Activated CD8-positive, alpha-beta memory T cell treated with anti-CD3 and anti-CD28 coated beads, Interleukin-2, amount 10 ng/mL, durations not matched to agents 7 days and 5 days (primary cell): ENCODE data around the gene ASTN1. TPM values are rescaled to one million over a fixed set of nuclear protein-coding genes. Genes with fewer than 3 reads are reported as not detected.

ENCODE experiments used
- ATAC-seq: fragments of 150-1000 bp; cut with Tn5 transposase; one replicate; pipeline ENCODE4 v1.10.0; 2021; ENCODE audit warnings: moderate library complexity
- CTCF ChIA-PET: fragments of 350-600 bp; sonication (Branson Sonifier 250); formaldehyde crosslinking; loops from one replicate; lab custom pipeline; 2021; ENCODE audit warnings: antibody characterized with exemption; lab: Charles Lee
- DNase-seq: peaks from one replicate; pipeline ENCODE4 v3.0.0-alpha.2; 2020
- H3K27ac Mint-ChIP-seq: one replicate; pipeline ENCODE4 v1.8.0; 2021; ENCODE audit warnings: mild to moderate bottlenecking, mixed read lengths
- H3K27me3 Mint-ChIP-seq: one replicate; pipeline ENCODE4 v1.8.0; 2021; ENCODE audit warnings: mixed read lengths
- H3K36me3 Mint-ChIP-seq: one replicate; pipeline ENCODE4 v1.8.0; 2021; ENCODE audit warnings: mild to moderate bottlenecking, mixed read lengths
- H3K4me1 Mint-ChIP-seq: one replicate; pipeline ENCODE4 v1.8.0; 2021; ENCODE audit warnings: mixed read lengths
- H3K4me3 Mint-ChIP-seq: one replicate; pipeline ENCODE4 v1.8.0; 2021; ENCODE audit warnings: mild to moderate bottlenecking, moderate library complexity, mixed read lengths
- H3K9me3 Mint-ChIP-seq: one replicate; pipeline ENCODE4 v1.8.0; 2022; ENCODE audit warnings: low read depth, mixed read lengths
- total RNA-seq, 2 experiments: library from RNA; stranded (reverse); gene quantifications; one replicate each; pipeline ENCODE4 v1.2.3, GENCODE V29; 2021

ASTN1 gene
- total RNA-seq, 2 experiments from 2014 or later = not detected

DNA sequence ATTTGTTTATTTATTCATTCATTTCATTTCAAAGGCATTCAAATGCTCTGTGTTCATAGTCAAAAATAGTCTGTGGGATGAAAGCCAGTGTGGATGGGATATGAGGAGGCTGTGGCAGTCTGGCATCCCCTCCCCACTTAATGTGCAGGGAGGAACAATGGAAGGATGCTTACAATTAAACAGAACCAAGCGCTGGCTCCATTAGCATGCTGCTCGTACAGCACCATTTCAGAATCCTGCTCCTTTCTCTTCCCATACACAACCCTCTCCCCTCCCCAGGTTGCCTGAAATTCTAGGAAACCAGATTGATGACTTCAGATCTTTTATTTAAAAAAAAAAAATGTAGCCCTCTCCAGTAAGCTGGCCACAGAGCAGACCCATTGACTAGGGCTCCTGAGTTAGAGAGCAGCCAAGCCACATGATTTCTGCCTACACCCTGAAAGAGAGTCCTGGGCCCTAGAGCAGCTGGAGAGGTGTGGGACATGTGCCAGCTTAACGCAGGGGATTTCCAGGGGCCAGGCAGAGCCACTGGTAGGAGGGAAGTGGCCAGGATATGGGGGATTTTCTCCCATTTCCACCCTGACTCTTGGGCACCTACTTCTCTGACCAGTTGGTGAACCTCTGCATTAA lies 205.2 kb downstream of the ASTN1 start:
- Mint-ChIP-seq H3K9me3 (no peaks in the 10 kb centered on the region), H3K27ac (no peak overlapping the region), H3K4me3 (no peak overlapping the region), H3K36me3 (no peaks in the 10 kb centered on the region), H3K27me3 (no peaks in the 10 kb centered on the region), H3K4me1 (no peaks in the 10 kb centered on the region)
- DNase-seq = no peak
- ATAC-seq = no peak
- CTCF ChIA-PET = no interaction called here

- Mint-ChIP-seq H3K27me3 (no peaks in the 10 kb centered on the region), H3K36me3 (no peaks in the 10 kb centered on the region), H3K27ac (no peak overlapping the region), H3K4me1 (no peaks in the 10 kb centered on the region), H3K9me3 (no peaks in the 10 kb centered on the region), H3K4me3 (no peak overlapping the region)
- no peak for DNase-seq
- ATAC-seq = no peak
- CTCF ChIA-PET = no interaction called here
Measured at GRCh38 chr1:176957603-176958002, 206.9 kb downstream of the ASTN1 start.

DNA sequence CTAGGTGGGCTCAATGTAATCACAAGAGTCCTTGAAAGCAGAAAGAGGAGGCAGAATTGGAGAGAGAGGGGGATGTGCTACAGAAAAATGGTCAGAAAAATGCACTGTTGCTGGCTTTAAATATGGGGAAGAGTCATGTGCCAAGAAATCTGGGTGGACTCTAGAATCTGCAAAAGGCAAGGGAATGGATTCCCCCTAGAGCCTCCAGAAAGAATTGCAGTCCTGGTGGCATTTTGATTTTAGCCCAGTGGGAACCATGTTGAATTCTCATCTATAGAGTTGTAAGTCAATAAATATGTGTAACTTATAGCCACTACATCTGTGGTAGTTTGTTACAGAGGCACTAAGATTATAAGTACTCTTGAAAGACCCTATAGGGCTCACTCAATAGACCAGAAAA lies 210.3 kb downstream of the ASTN1 start:
- no peaks in the 10 kb centered on the region for H3K4me1 Mint-ChIP-seq
- H3K4me3 Mint-ChIP-seq = no peak overlapping the region
- no peaks in the 10 kb centered on the region for H3K27me3 Mint-ChIP-seq
- H3K9me3 Mint-ChIP-seq = peaks cover 2% of the 10 kb centered on the region
- ATAC-seq (no peak), DNase-seq (no peak)
- H3K36me3 Mint-ChIP-seq = no peaks in the 10 kb centered on the region
- CTCF ChIA-PET = no interaction called here
- H3K27ac Mint-ChIP-seq = no peak overlapping the region

DNA sequence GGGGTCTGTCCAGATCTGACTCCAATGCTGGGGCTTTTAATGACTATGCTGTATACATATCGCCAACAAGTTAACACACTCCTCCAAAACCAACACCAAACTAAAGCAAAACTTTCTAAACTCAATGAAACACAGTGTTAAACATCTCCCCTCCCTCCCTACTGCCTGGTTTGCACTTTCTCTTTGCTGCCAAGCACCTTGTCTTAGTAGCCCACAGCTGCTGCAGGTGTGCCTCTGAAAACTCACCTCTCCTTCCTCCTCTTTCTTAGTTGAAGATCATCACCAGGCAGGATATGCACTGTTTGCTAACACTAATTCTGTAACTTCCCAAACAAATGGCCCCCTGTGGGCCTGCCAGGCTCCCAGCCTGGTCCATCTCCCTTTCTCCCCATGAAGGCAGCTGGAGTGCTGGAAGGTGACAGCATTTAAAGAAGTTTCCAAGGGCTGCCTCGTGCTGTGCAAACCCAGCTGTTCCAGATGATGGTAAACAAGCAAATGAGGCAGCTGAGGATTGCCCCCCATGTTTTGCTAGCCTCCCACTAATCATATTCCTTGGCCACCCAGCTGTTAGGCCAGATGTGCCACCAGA lies 213.7 kb downstream of the ASTN1 start:
- H3K4me3 Mint-ChIP-seq = no peak overlapping the region
- no peak overlapping the region for H3K27ac Mint-ChIP-seq
- no peak for DNase-seq
- no peak for ATAC-seq
- CTCF ChIA-PET = interaction anchor here (0.9 kb wide), 1 partner anchor 9 kb away, joined by 3 read pairs; no protein-coding TSS in a partner anchor
- no peaks in the 10 kb centered on the region for H3K36me3 Mint-ChIP-seq
- H3K27me3 Mint-ChIP-seq = no peaks in the 10 kb centered on the region
- H3K4me1 Mint-ChIP-seq = no peaks in the 10 kb centered on the region
- peaks cover 2% of the 10 kb centered on the region for H3K9me3 Mint-ChIP-seq

DNA sequence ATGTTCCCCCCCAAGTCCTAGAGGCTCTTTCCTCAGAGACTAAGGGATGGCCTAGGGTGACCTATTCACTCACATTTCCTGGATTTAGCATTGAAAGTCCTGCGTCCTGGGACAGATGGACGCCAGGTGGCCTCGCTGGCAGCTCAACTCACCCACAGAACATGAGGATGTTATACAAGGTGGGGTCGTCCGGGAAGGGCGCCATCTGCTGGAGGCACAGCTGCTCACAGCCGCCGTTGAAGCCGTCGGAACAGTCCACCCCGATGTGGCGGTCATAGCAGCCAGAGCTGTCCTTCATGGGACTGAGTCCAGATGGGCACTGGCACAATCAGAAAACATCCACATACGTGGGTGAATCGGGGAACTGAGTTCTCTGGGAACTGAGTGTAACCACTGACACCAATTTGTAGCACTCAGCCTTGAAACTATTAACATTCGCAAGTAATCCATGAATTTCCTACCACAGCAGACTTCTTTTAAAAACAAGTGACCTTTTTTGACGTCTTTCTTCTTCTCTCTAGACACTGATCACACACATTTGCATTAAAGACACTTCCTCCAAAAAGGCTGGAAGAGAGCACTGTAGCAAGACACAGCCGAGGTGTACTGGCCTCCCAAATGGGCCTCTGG lies 215.4 kb downstream of the ASTN1 start:
- Mint-ChIP-seq H3K27ac (no peak overlapping the region), H3K36me3 (no peaks in the 10 kb centered on the region), H3K9me3 (peaks cover 2% of the 10 kb centered on the region), H3K4me1 (no peaks in the 10 kb centered on the region), H3K27me3 (no peaks in the 10 kb centered on the region), H3K4me3 (no peak overlapping the region)
- DNase-seq = peak; percentile 42
- no peak for ATAC-seq
- CTCF ChIA-PET = no interaction called here

DNA sequence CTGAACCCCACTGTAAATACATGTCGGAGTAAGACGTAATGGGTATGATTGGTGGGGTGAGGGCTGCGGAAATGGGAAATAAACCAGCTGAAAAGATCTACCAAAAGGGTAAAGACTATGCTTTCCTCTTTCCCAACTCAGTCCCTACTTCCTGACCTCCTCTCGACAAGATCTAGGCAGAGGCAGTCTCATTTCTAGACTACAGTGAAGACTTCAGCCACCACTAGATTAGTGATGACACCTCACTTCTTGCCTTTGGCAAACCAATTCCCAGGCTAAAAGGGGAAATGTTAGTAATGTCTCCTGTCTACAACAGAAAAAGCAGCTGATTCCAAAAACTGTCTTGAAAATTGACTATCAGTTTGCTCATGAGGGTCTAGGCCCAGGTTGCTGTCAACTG lies 219.9 kb downstream of the ASTN1 start:
- Mint-ChIP-seq H3K9me3 (no peaks in the 10 kb centered on the region), H3K27ac (no peak overlapping the region), H3K4me3 (no peak overlapping the region), H3K4me1 (no peaks in the 10 kb centered on the region), H3K27me3 (no peaks in the 10 kb centered on the region), H3K36me3 (no peaks in the 10 kb centered on the region)
- ATAC-seq (no peak), DNase-seq (no peak)
- CTCF ChIA-PET = no interaction called here

DNA sequence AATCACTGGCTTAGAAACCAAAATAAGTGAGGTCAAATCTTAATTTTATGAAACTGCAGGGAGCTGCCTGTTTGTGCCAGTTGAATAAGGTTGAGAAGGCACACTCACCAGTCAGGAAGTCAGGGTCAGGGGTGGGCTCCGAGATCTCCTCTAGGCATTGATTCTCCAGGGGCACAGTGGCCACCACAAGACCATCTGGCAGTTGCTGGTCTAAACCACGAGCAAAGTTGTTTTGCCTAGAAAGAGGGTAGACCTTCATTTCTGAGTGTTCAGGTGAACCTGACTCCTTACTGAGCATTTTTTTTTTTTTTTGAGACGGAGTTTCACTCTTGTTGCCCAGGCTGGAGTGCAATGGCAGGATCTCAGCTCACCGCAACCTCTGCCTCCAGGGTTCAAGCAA lies 220.7 kb downstream of the ASTN1 start:
- no peak overlapping the region for H3K4me3 Mint-ChIP-seq
- DNase-seq (no peak), ATAC-seq (no peak)
- H3K36me3 Mint-ChIP-seq = no peaks in the 10 kb centered on the region
- CTCF ChIA-PET = interaction anchor here (1.2 to 1.8 kb wide), 2 partner anchors 46 to 384 kb away, joined by 3 read pairs; no protein-coding TSS in a partner anchor
- H3K4me1 Mint-ChIP-seq = no peaks in the 10 kb centered on the region
- H3K9me3 Mint-ChIP-seq = no peaks in the 10 kb centered on the region
- H3K27ac Mint-ChIP-seq = no peak overlapping the region
- no peaks in the 10 kb centered on the region for H3K27me3 Mint-ChIP-seq

DNA sequence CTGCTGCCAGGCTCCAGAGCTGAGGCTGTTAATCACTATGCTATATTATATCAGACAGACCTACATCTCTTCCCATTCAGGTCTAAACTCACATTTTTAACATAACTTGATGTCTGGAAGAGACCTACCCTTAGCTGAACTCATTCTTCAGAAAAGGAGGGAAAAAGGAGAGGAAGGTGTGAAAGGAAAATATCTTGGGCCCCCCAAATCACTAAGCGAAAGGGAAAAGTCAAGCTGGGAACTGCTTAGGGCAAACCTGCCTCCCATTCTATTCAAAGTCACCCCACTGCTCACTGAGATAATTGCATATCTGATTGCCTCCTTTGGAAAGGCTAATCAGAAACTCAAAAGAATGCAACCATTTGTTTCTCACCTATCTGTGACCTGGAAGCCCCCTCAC lies 222.2 kb downstream of the ASTN1 start:
- DNase-seq (no peak), ATAC-seq (no peak)
- no peaks in the 10 kb centered on the region for H3K27me3 Mint-ChIP-seq
- no peaks in the 10 kb centered on the region for H3K9me3 Mint-ChIP-seq
- no peaks in the 10 kb centered on the region for H3K36me3 Mint-ChIP-seq
- CTCF ChIA-PET = interaction anchor here (1.2 to 1.8 kb wide), 2 partner anchors 44 to 382 kb away, joined by 3 read pairs; no protein-coding TSS in a partner anchor
- H3K27ac Mint-ChIP-seq = no peak overlapping the region
- no peak overlapping the region for H3K4me3 Mint-ChIP-seq
- no peaks in the 10 kb centered on the region for H3K4me1 Mint-ChIP-seq

GRCh38 chr1:176939993-176940392 lies 224.5 kb downstream of the ASTN1 start:
- H3K36me3 Mint-ChIP-seq = no peaks in the 10 kb centered on the region
- no peak overlapping the region for H3K27ac Mint-ChIP-seq
- ATAC-seq (no peak), DNase-seq (no peak)
- CTCF ChIA-PET = no interaction called here
- no peaks in the 10 kb centered on the region for H3K27me3 Mint-ChIP-seq
- no peaks in the 10 kb centered on the region for H3K4me1 Mint-ChIP-seq
- no peak overlapping the region for H3K4me3 Mint-ChIP-seq
- H3K9me3 Mint-ChIP-seq = no peaks in the 10 kb centered on the region

- no peaks in the 10 kb centered on the region for H3K9me3 Mint-ChIP-seq
- no peaks in the 10 kb centered on the region for H3K4me1 Mint-ChIP-seq
- no peak overlapping the region for H3K27ac Mint-ChIP-seq
- CTCF ChIA-PET = no interaction called here
- ATAC-seq = no peak
- H3K4me3 Mint-ChIP-seq = no peak overlapping the region
- DNase-seq = no peak
- H3K27me3 Mint-ChIP-seq = no peaks in the 10 kb centered on the region
- H3K36me3 Mint-ChIP-seq = no peaks in the 10 kb centered on the region
Measured at GRCh38 chr1:176938375-176938774, 226.1 kb downstream of the ASTN1 start.

- H3K36me3 Mint-ChIP-seq = no peaks in the 10 kb centered on the region
- H3K4me3 Mint-ChIP-seq = no peak overlapping the region
- no peak overlapping the region for H3K27ac Mint-ChIP-seq
- CTCF ChIA-PET = no interaction called here
- ATAC-seq (no peak), DNase-seq (no peak)
- H3K27me3 Mint-ChIP-seq = no peaks in the 10 kb centered on the region
- H3K4me1 Mint-ChIP-seq = no peaks in the 10 kb centered on the region
- no peaks in the 10 kb centered on the region for H3K9me3 Mint-ChIP-seq
Measured at GRCh38 chr1:176934370-176934769, 230.1 kb downstream of the ASTN1 start.

DNA sequence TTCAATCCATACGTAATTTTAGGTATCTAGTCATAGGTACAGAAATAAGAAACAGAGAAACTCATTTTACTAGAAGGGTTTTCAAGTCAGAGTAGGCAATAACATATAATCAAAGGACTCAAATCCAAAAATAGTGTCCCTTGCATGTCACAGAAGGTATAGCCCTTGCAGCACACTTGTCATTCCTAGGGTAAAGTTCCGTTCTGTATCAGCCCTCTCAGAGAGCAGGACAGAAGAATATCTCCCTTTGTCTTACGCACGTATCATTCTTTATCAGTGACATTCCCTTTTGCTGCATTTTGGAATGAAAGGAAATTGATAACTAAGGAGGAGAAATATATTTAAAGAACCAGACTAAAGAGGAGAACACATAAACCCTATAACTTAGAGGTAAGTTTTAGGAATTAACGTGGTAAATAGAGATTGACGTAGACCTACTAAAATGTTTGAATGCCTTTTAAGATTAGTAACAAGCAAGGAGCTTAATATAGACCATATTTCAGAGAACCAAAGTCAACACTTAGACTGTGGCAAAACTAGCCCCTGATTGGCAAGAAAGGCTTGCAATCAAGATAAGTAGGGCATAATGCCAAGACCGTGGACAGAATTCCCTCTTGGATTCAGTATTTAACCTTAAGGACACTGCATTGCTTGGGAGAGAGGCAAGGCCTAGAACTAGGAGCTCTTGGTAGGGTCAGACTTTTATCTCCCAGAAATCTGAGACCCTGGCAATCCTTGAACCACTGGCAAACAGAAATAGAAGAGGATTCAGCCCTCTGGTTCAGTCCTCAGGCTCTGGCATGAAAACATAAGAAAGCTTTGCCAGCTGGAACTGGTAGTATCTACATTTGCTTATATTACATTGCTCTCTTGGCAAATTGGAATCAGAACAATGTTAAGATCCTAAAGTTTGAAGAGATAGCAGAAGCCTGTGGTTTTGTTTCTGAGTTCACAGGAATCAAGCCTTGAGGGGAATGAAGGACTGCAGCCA lies 232.1 kb downstream of the ASTN1 start:
- CTCF ChIA-PET = no interaction called here
- ATAC-seq (no peak), DNase-seq (no peak)
- no peak overlapping the region for H3K27ac Mint-ChIP-seq
- no peak overlapping the region for H3K4me3 Mint-ChIP-seq
- no peaks in the 10 kb centered on the region for H3K4me1 Mint-ChIP-seq
- H3K27me3 Mint-ChIP-seq = no peaks in the 10 kb centered on the region
- no peaks in the 10 kb centered on the region for H3K36me3 Mint-ChIP-seq
- no peaks in the 10 kb centered on the region for H3K9me3 Mint-ChIP-seq

DNA sequence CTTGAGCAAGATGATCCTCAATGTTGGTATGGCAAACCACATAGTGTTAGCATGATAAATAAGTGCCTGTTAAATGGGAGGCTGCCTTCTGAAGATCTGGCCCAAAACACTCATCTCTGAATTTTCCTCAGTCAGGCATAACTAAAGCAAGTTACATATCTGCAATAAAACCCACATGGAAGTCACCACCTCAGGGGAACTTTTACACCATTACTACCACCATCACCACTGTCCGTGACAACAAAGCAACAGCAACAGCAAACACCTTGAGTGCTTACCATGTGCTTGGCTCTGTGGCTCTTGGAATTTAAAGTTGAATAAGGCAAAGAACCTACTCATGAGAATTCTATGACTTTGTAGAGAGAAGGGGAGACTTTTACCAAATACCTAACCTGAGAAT lies 233.0 kb downstream of the ASTN1 start:
- Mint-ChIP-seq H3K4me3 (no peak overlapping the region), H3K9me3 (no peaks in the 10 kb centered on the region), H3K4me1 (no peaks in the 10 kb centered on the region)

More for the DNA sequence above, 233.0 kb downstream of the ASTN1 start:
- CTCF ChIA-PET = no interaction called here
- DNase-seq (no peak), ATAC-seq (no peak)
- H3K27ac Mint-ChIP-seq = no peak overlapping the region
- H3K27me3 Mint-ChIP-seq = no peaks in the 10 kb centered on the region
- no peaks in the 10 kb centered on the region for H3K36me3 Mint-ChIP-seq
